SJSA1 (cell line): ENCODE results near the gene SP140. TPM values are rescaled to one million over a fixed set of nuclear protein-coding genes. Genes with fewer than 3 reads are reported as not detected.
"Not testable (repeated sequence)": the region's sequence is repeated elsewhere in the genome, so short reads cannot be mapped to it uniquely, and the experiment has no call there.

ENCODE experiments used
- DNase-seq, 2 experiments: peaks; one replicate each; pipeline ENCODE4 v3.0.0-alpha.2; 2015 to 2020; ENCODE audit warnings: low spot score in 2 of 2, low read depth in 1 of 2
- H3K27ac ChIP-seq: fragments of 250-450 bp; sonication (Bioruptor Pico); 2 replicates; pipeline ENCODE4 v1.5.1; 2020; ENCODE audit warnings: mild to moderate bottlenecking, moderate library complexity
- H3K27me3 ChIP-seq: fragments of 250-450 bp; sonication (Bioruptor Pico); replicated peaks from 2 replicates; pipeline ENCODE4 v1.5.1; 2020; ENCODE audit warnings: mild to moderate bottlenecking, moderate library complexity
- H3K36me3 ChIP-seq: fragments of 250-450 bp; sonication (Bioruptor Pico); 2 replicates; pipeline ENCODE4 v1.5.1; 2020; ENCODE audit warnings: mild to moderate bottlenecking
- H3K4me1 ChIP-seq: fragments of 250-450 bp; sonication (Bioruptor Pico); replicated peaks from 2 replicates; pipeline ENCODE4 v1.6.1; 2021; ENCODE audit warnings: mild to moderate bottlenecking
- H3K4me3 ChIP-seq: fragments of 250-450 bp; sonication (Bioruptor Pico); 2 replicates; pipeline ENCODE4 v1.5.1; 2020; ENCODE audit warnings: mild to moderate bottlenecking
- H3K9me3 ChIP-seq: fragments of 250-450 bp; sonication (Bioruptor Pico); replicated peaks from 2 replicates; pipeline ENCODE4 v1.5.1; 2020; ENCODE audit warnings: mild to moderate bottlenecking
- total RNA-seq: library from RNA; depleted of rRNA; stranded (reverse); fragments of >200 nt; shearing (Covaris generic); gene quantifications from 2 replicates; pipeline ENCODE4 v1.2.3, GENCODE V29; 2014

Gene SP140
- total RNA-seq, 1 experiment from 2014 or later, result 2.2 TPM

GRCh38 chr2:230234845-230235244 is 9.3 kb downstream of the SP140 start:
- DNase-seq, result peak in 1 of 2 experiments; percentile 6
- H3K36me3 ChIP-seq, result no peaks in the 10 kb centered on the region
- no peaks in the 10 kb centered on the region for H3K9me3 ChIP-seq
- H3K27ac ChIP-seq, result no peak overlapping the region
- peaks cover 15% of the 10 kb centered on the region for H3K4me1 ChIP-seq
- no peaks in the 10 kb centered on the region for H3K27me3 ChIP-seq
- H3K4me3 ChIP-seq, result no peak overlapping the region

DNA sequence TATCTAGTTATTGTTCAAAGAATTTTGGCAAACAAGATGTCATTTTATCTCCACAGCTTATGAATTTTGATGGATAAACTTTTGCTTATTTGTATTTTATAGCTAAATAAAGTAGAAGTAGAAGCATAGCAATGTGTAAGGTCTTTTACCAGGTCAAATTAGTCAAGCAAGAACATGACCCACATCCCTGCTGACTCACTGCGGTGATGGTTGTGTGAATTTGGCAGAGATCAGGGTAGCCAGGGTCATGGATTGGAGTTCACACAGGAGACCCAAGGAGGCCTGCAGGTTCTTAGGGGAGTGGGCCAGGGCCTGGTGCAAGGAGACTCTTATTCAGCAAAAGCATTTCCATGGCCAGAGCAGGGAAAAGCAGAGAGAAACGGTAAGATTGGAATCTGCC is 18.7 kb downstream of the SP140 start:
- Histone ChIP-seq H3K27ac (no peak overlapping the region), H3K36me3 (no peaks in the 10 kb centered on the region), H3K9me3 (no peaks in the 10 kb centered on the region; the same call in none of the 2 replicates), H3K4me3 (no peak overlapping the region), H3K27me3 (0 out of 2 replicates have a peak, but pooled peaks cover 6% of the 10 kb centered on the region), H3K4me1 (no peaks in the 10 kb centered on the region)
- DNase-seq, result no peak

- Histone ChIP-seq H3K27me3 (0 out of 2 replicates have a peak, but pooled peaks cover 6% of the 10 kb centered on the region), H3K9me3 (no peaks in the 10 kb centered on the region; the same call in none of the 2 replicates), H3K4me1 (no peaks in the 10 kb centered on the region), H3K36me3 (no peaks in the 10 kb centered on the region), H3K27ac (no peak overlapping the region), H3K4me3 (no peak overlapping the region)
- no peak for DNase-seq
These were observed 20.7 kb downstream of the SP140 start for GRCh38 chr2:230246206-230246605.

DNA sequence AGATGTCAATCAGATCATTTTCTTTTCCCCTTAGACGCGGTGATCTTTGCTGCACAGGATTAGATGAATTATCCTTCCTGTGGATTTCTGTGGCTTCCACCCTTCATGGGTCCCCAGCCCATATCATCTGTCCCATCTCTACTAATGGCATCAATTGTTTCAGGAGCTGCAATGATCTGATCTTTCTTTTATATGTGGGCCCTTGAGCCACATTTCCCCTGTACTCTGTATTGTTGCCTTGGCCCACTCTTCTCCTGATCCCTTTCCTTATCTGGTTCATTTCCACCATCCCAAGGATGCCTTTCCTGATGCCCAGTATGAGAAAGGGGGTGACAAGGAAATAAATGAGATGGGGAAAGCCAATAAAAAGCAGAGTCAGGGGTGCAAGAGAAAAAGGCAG is 24.7 kb downstream of the SP140 start:
- H3K27ac ChIP-seq, result no peak overlapping the region
- DNase-seq, result no peak
- H3K4me1 ChIP-seq, result no peaks in the 10 kb centered on the region
- H3K4me3 ChIP-seq, result no peak overlapping the region
- H3K27me3 ChIP-seq, result no peaks in the 10 kb centered on the region
- H3K9me3 ChIP-seq, result no peaks in the 10 kb centered on the region; the same call in none of the 2 replicates
- H3K36me3 ChIP-seq, result no peaks in the 10 kb centered on the region

DNA sequence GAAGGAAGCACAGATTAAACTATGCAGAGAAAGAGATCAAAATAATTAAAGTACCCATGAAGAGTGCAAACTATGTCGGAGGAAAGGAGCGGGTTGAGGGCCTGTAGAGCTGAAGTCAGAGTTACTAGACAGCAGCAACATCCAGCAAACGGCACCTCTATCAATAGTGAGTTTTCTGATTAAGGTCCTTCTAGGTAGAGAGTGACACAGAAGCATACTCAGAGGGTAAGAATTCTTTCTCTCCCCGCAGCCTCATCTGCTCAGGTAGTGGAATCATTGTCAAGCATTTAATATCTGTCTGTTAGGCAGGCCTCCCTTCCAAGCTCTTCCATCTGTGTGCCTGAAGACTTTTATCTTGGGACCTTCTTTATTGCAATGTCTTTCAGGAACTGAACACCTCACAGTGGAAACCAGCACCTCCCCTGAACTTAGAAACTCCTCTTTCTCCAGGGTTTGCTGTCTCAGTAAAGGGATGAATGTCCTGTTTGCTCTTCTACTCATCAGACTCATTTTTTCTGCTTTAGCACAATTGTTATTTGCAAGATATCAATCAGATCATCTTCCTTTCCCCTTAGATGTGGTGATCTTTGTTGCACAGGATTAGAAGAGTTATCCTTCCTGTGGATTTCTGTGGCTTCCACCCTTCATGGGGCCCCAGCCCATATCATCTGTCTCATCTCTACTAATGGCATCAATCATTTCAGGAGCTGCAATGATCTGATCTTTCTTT is 28.8 kb downstream of the SP140 start:
- DNase-seq, result no peak
- H3K36me3 ChIP-seq, result no peaks in the 10 kb centered on the region
- no peak overlapping the region for H3K27ac ChIP-seq
- no peaks in the 10 kb centered on the region for H3K27me3 ChIP-seq
- H3K9me3 ChIP-seq, result no peaks in the 10 kb centered on the region
- H3K4me3 ChIP-seq, result no peak overlapping the region
- H3K4me1 ChIP-seq, result no peaks in the 10 kb centered on the region

GRCh38 chr2:230256733-230257332 is 31.3 kb downstream of the SP140 start:
- Histone ChIP-seq H3K4me1 (no peaks in the 10 kb centered on the region), H3K27ac (no peak overlapping the region), H3K9me3 (no peaks in the 10 kb centered on the region), H3K27me3 (no peaks in the 10 kb centered on the region), H3K36me3 (no peaks in the 10 kb centered on the region; the same call in 1 of the 2 replicates), H3K4me3 (no peak overlapping the region)
- no peak for DNase-seq

- H3K27ac ChIP-seq, result no peak overlapping the region
- no peaks in the 10 kb centered on the region for H3K27me3 ChIP-seq
- H3K9me3 ChIP-seq, result no peaks in the 10 kb centered on the region
- no peaks in the 10 kb centered on the region for H3K4me1 ChIP-seq
- DNase-seq, result no peak
- no peaks in the 10 kb centered on the region; the same call in 1 of the 2 replicates for H3K36me3 ChIP-seq
- no peak overlapping the region for H3K4me3 ChIP-seq
These were observed 32.9 kb downstream of the SP140 start for GRCh38 chr2:230258483-230258882.

DNA sequence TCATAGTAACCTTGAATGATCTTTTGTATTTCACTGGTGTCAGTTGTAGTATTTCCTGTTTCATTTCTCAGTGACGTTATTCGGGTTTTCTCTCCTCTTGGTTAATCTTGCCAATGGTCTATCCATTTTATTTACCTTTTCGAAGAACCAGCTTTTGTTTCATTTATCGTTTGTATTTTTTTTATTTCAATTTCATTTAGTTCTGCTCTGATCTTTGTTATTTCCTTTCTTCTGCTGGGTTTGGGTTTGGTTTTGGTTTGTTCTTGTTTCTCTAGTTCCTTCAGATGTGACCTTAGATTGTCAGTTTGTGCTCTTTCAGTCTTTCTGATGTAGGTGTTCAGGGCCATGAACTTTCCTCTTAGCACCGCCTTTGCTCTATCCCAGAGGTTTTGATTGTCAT is 36.7 kb downstream of the SP140 start:
- Histone ChIP-seq H3K36me3 (no peaks in the 10 kb centered on the region; the same call in 1 of the 2 replicates), H3K9me3 (no peaks in the 10 kb centered on the region), H3K27ac (no peak overlapping the region), H3K4me3 (no peak overlapping the region), H3K27me3 (no peaks in the 10 kb centered on the region), H3K4me1 (no peaks in the 10 kb centered on the region)
- DNase-seq, result no peak

- H3K36me3 ChIP-seq, H3K27me3 ChIP-seq, DNase-seq, H3K4me3 ChIP-seq, H3K4me1 ChIP-seq, H3K9me3 ChIP-seq, H3K27ac ChIP-seq: not testable (repeated sequence)
These were observed 39.4 kb downstream of the SP140 start for GRCh38 chr2:230264945-230265344.

GRCh38 chr2:230266638-230267037 is 41.1 kb downstream of the SP140 start:
- Histone ChIP-seq H3K27ac (no peak overlapping the region), H3K4me1 (no peaks in the 10 kb centered on the region), H3K27me3 (no peaks in the 10 kb centered on the region), H3K4me3 (no peak overlapping the region), H3K36me3 (no peaks in the 10 kb centered on the region), H3K9me3 (no peaks in the 10 kb centered on the region)
- no peak for DNase-seq

DNA sequence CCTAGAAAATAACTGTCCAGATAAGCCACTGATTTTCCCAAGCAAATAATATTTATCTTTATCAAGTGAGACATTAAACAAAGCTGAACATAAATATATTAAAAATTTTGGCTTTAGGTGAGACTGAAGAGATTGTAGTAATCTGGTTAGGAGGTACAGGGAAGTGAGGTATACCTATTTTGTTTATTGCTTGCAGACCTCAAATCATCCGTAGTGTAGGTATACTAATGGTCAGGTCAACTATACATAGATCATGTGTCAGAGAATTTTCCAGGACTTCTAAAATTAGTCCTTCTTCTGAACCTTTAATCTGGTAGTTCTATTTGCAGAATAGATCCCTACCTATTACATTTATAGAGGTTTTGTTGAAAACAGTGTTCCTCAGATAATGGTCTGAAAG is 41.5 kb downstream of the SP140 start:
- Histone ChIP-seq H3K27me3 (no peaks in the 10 kb centered on the region), H3K9me3 (no peaks in the 10 kb centered on the region), H3K4me3 (no peak overlapping the region), H3K27ac (no peak overlapping the region), H3K36me3 (no peaks in the 10 kb centered on the region), H3K4me1 (no peaks in the 10 kb centered on the region)
- DNase-seq, result no peak

DNA sequence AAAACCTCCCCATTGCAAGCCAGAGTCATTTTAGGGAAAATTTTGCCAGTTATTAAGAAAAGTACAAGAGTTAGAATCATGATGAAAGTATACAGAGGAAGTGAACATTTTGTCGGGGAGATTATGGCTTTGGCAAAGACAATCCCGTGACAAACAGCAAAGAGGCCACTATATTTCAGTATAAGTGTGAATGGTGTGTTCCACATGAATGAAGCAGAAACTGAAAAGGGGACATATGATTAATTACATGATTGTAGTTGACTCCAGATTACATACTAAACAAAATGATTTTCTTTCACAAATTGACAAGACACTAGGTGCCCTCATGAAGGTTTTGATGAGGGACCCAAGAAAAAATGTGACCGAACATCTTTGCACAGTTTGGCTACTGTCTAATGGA is 42.0 kb downstream of the SP140 start:
- no peaks in the 10 kb centered on the region for H3K27me3 ChIP-seq
- H3K4me3 ChIP-seq, result no peak overlapping the region
- no peaks in the 10 kb centered on the region for H3K4me1 ChIP-seq
- H3K36me3 ChIP-seq, result no peaks in the 10 kb centered on the region
- DNase-seq, result no peak
- no peaks in the 10 kb centered on the region for H3K9me3 ChIP-seq
- no peak overlapping the region for H3K27ac ChIP-seq

DNA sequence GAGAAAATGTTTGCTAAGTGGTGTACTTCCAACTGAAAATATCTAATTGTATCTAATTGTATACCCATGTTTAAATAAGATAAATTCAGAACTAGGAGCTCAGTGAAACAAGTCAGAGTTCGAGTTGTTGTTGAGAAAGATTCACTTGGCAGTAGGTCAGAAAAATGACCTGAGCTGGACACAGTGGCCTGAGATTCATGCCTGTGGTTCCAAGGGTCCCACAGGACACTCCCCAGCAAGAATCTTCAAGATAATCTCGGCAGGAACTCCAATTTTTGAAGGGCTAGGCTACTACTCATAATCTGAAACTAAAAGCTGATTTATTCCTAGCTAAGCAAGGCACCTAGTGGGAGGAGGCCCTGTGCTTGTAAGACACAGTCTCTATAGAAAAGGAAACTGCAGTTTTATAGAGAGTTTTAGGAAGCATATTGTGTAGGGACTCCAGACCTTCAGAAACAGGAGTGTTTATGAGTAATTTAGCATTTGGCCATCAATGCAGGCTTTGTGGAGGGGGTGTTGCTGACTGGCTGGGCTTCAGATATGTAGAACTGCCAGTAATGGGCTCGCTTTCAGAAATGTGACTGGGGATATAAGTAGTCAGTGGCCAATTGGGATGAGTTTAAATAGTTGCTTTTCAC is 43.2 kb downstream of the SP140 start:
- no peak for DNase-seq
- H3K9me3 ChIP-seq, result no peaks in the 10 kb centered on the region
- H3K4me1 ChIP-seq, result no peaks in the 10 kb centered on the region

DNA sequence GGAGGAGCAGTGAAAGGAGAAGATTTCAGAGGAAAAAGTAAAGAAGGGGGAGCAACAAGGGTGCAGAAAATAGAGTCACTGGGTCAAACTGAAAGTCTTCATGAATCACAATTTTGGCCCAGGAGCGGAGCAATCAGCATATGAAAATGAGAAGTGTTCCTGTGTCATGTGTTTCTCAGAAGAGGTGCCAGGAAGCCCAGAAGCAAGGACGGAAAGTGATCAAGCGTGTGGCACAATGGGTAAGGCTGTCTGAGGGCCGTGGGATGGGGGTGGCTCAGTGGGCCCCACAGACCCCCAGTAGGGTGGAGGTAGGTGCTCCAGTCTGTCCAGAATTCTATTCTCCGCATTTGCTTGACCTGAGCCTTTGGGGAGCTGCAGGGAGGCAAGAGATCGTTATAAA is 44.2 kb downstream of the SP140 start:
- Histone ChIP-seq H3K27ac (no peak overlapping the region), H3K27me3 (no peaks in the 10 kb centered on the region)

More for the DNA sequence above, 43.2 kb downstream of the SP140 start:
- no peaks in the 10 kb centered on the region for H3K36me3 ChIP-seq
- no peak overlapping the region for H3K27ac ChIP-seq
- no peaks in the 10 kb centered on the region for H3K27me3 ChIP-seq
- no peak overlapping the region for H3K4me3 ChIP-seq

More for the DNA sequence above, 44.2 kb downstream of the SP140 start:
- DNase-seq, result no peak
- no peaks in the 10 kb centered on the region for H3K36me3 ChIP-seq
- no peaks in the 10 kb centered on the region for H3K9me3 ChIP-seq
- no peaks in the 10 kb centered on the region for H3K4me1 ChIP-seq
- H3K4me3 ChIP-seq, result no peak overlapping the region
